ENCODE results near the gene HACL1.
"Not testable (repeated sequence)": the region's sequence is repeated elsewhere in the genome, so short reads cannot be mapped to it uniquely, and the experiment has no call there.

Gene HACL1

GRCh38 chr3:15579051-15579450, 22.3 kb downstream of the HACL1 start:
- DNase-seq (ENCODE audit: low read depth): no peak

- no peak for DNase-seq (ENCODE audit: low read depth)
These were observed 23.0 kb downstream of the HACL1 start for GRCh38 chr3:15578289-15578867.

GRCh38 chr3:15576475-15576874, 24.9 kb downstream of the HACL1 start:
- DNase-seq (ENCODE audit: low read depth): no peak

- no peak for DNase-seq (ENCODE audit: low read depth)
These were observed 25.9 kb downstream of the HACL1 start for GRCh38 chr3:15575446-15575845.

DNA sequence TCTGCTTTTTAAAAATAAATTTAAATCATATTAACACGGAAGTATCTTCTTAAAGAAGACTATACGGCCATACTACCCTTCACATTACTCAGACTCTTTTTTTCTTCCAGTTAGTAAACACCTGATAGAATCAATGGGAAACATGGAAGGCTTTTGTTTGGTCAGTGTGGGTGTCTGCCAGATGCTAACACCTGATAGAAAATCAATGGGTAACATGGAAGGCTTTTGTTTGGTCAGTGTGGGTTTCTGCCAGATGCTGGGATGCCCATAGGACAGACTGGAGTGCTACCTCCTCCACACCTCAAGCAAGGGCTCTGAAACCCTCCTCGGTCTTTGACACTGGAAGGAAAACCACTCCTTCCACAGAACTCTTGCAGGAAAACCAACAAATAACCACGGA, 29.2 kb downstream of the HACL1 start:
- no peak for DNase-seq (ENCODE audit: low read depth)

DNA sequence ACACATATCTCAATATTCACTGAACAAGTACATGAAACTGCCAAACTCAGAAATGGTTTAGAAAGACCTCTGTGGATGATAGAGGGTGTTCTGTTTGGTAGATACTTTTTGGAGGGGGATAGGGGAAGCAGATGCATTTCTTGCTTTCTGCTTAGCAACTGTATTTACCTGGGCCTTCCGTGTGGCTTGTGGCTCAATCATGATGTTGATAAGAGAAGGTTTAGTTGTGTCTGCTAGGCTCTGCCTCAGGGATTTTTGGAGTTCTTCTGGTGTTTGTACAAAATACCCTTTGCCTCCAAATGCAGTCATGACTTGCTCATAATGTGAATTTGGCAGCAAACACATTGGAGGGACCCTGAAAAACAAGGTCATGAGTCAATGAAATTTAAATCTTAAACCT, 38.2 kb downstream of the HACL1 start:
- no peak for DNase-seq (ENCODE audit: low read depth)

GRCh38 chr3:15562560-15562959, 38.8 kb downstream of the HACL1 start:
- no peak for DNase-seq (ENCODE audit: low read depth)

GRCh38 chr3:15558581-15558980, 42.8 kb downstream of the HACL1 start:
- no peak for DNase-seq (ENCODE audit: low read depth)

DNA sequence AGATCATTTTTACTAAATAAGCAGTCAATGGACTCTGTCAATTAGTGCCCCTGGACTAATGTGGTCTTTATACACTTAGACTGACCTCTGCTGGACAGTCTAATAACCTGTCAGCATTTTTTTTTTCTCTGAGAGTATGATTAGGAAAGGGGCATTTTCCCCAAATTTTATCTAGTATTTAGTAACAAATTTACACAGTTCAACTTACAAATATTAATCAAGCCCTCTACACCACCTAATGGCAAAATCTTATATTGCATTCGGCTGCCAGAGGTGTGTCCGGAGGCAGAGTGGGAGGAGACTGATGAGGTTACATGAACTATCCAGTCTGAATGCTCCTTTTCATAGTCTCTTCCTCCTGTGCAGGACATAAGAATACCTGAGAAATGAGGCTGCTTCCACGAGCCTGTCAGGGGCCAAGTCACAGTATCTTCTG, 43.8 kb downstream of the HACL1 start:
- peak; percentile 75 for DNase-seq (ENCODE audit: low read depth)

GRCh38 chr3:15556512-15556911, 44.9 kb downstream of the HACL1 start:
- no peak for DNase-seq (ENCODE audit: low read depth)

DNA sequence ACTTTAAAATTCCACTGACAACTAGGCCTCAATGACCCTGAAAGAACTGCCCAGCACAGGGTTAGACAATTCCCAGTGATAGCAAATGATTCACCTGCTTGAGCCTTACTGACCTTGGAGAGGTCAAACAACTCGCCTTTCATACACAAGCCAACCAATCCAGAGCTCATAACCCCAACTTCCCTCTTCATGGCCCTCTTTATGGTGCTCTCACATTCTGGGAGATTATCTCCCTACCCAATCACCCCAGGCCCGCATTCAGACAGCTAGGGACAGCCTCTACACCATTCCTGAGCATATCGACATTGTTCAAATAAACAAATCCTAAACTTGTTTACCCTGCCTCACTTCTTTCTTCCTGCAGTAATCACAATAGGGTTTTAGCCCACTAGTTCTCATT, 47.6 kb downstream of the HACL1 start:
- no peak for DNase-seq (ENCODE audit: low read depth)

- no peak for DNase-seq (ENCODE audit: low read depth)
These were observed 49.5 kb downstream of the HACL1 start for GRCh38 chr3:15551902-15552301.

- no peak for DNase-seq (ENCODE audit: low read depth)
These were observed 51.5 kb downstream of the HACL1 start for GRCh38 chr3:15549846-15550245.

GRCh38 chr3:15542614-15543013, 58.8 kb downstream of the HACL1 start:
- no peak for DNase-seq (ENCODE audit: low read depth)

GRCh38 chr3:15541371-15541770, 60.0 kb downstream of the HACL1 start:
- no peak for DNase-seq (ENCODE audit: low read depth)

- no peak for DNase-seq (ENCODE audit: low read depth)
These were observed 62.3 kb downstream of the HACL1 start for GRCh38 chr3:15539066-15539465.

GRCh38 chr3:15538345-15538744, 63.0 kb downstream of the HACL1 start:
- peak; percentile 34 for DNase-seq (ENCODE audit: low read depth)

- no peak for DNase-seq (ENCODE audit: low read depth)
These were observed 64.5 kb downstream of the HACL1 start for GRCh38 chr3:15536856-15537255.

GRCh38 chr3:15535732-15536131, 65.6 kb downstream of the HACL1 start:
- DNase-seq (ENCODE audit: low read depth): no peak

- DNase-seq (ENCODE audit: low read depth): not testable (repeated sequence)
These were observed 68.8 kb downstream of the HACL1 start for GRCh38 chr3:15532614-15533013.

DNA sequence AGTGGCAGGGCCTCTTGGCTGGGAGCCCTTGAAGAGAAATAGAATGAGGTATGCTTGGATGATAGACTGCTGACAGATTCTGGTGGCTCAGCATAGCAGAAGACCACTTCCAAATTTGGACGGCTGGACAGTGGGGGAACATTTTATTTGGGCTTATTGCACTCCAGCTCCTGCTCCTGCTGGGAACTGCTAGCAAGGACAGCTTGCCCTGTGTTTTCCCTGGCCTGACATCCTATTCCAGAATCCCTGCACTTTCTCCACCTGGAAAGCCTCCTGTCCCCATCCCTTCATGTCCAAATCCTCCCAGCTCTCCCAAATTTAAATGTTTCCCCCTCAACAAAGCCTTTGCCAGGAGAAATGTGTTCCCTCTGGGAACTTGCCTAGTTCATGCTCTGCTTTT, 70.0 kb downstream of the HACL1 start:
- DNase-seq (ENCODE audit: low read depth): no peak

- DNase-seq (ENCODE audit: low read depth): no peak
These were observed 72.4 kb downstream of the HACL1 start for GRCh38 chr3:15528854-15529537.

DNA sequence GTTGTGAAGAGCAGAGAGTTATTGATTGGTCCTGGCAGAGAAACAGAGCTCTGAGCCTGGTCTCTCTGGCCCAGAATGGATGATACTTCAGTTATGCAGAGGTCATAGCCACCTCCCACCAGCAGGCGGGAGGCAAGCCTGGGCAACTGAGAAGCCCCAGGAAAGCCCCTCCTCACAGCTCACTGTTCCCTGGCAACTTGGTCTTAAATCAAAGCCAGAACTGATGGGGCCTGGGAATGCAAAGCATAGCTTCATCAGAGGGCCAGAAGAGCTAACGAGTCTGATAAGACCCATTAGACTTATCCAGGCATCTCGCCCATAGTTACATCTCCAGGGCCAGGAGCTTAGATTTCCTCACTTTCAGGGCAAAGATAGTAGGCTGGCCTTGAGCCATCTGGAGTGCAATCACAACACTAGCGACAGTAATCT, 74.3 kb downstream of the HACL1 start:
- peak; percentile 67 for DNase-seq (ENCODE audit: low read depth)

DNA sequence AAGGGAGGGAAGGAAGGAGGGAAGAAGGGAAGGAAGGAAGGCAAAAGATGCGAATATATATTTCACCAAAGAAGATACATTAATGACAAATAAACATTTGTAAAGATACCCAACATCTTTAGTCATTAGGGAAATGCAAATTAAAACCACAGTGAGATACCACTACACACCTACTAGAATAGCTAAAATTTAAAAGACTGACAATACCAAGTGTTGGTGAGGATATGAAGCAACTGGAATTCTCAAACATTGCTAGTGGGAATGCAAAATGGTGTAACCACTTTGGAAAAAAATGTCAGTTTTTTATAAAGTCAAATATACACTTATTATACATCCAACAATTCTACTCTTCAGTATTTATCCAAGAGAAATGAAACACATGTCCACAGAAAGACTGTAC, 75.6 kb downstream of the HACL1 start:
- no peak for DNase-seq (ENCODE audit: low read depth)
